Astrocyte of the spinal cord (primary cell): ENCODE measurements around the gene SPCS2.
A peak's percentile ranks its signal among the peaks of the same experiment; 100 is the strongest.
"Not testable (repeated sequence)": the region's sequence is repeated elsewhere in the genome, so short reads cannot be mapped to it uniquely, and the experiment has no call there.

Experiments used
- DNase-seq: peaks from one replicate; pipeline ENCODE4 v3.0.0; 2011; ENCODE audit warnings: low read depth, low spot score
- H3K4me3 ChIP-seq: 2 replicates; pipeline ENCODE4 v1.5.1; 2011; ENCODE audit warnings: low read depth, mild to moderate bottlenecking, low read length, moderate library complexity
- CTCF ChIP-seq: IDR thresholded peaks from 2 replicates; pipeline ENCODE4 v1.5.1; 2012; ENCODE audit warnings: low read depth, mild to moderate bottlenecking, low read length, inconsistent platforms
- in situ Hi-C: cut with HindIII; loops from 2 replicates; pipeline ENCODE4 v1.10.0; 2017; ENCODE audit warnings: low sequenced_read_pairs

SPCS2 gene

GRCh38 chr11:75002516-75002915 is 53.5 kb downstream of the SPCS2 start:
- in situ Hi-C loops, result no loop called here
- DNase-seq, result no peak
- H3K4me3 ChIP-seq, result no peak overlapping the region
- TF ChIP-seq CTCF, result no peak

DNA sequence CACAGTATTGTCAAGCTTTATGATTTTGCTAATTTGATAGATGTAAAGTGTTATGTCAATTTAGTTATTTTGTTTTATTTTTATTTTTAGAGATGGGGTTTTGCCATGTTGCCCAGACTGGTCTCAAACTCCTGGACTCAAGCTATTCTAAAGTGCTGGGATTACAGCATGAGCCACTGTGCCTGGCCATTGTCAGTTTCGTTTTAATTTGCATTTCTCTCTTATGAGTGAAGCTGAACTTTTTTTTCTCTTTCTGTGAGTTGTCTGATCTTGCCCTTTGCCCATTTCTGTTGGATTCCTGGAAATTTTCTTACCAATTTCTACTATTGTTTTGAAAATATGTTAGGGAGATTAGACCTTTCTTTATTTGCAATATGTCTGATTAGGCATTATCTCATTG is 55.1 kb downstream of the SPCS2 start:
- TF ChIP-seq CTCF, result no peak
- in situ Hi-C loops, result no loop called here
- H3K4me3 ChIP-seq, result no peak overlapping the region
- no peak for DNase-seq

DNA sequence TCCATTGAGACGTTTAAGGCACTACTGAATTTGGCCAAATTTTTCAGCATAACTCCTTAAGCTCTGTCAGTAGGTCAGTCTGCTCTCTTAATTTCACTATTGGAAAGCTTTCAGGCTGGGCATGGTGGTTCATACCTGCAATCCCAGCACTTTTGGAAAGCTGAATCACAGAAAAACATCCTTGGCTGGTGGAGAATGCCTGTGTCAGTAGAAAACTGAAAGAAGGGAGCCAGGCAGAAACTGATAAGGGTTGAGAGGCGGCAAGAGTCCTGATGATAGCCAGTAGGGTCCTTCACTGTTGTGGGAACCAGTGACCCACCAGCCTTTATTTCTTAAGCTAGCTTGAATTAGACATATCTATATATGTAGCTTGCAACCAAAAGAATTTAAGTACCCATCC is 62.3 kb downstream of the SPCS2 start:
- in situ Hi-C loops, result no loop called here

GRCh38 chr11:75011872-75012271 is 62.8 kb downstream of the SPCS2 start:
- no peak for DNase-seq
- H3K4me3 ChIP-seq, result no peak overlapping the region
- TF ChIP-seq CTCF, result no peak
- in situ Hi-C loops, result no loop called here

More for the DNA sequence above, 62.3 kb downstream of the SPCS2 start:
- no peak for TF ChIP-seq CTCF
- no peak for DNase-seq
- no peak overlapping the region for H3K4me3 ChIP-seq

DNA sequence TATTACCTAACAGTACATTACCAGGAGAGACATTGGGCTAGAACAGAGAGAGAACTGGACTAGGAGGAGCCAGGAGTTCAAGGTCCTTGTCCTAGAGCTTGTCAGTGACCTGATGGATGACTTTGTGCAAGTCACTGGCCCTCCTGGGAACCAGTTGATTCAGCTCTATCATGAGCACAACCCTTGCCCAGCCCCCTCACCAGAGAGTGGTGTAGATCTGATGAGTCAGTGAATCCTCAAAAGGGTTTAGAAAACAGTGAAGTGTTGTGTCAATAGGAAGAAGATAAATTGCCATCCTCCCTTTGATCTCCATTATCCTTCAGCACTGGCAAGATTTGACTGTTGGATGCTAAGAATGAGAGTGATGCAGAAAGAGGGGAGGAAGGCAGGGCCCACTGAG is 64.0 kb downstream of the SPCS2 start:
- no peak overlapping the region for H3K4me3 ChIP-seq
- in situ Hi-C loops, result no loop called here
- no peak for DNase-seq
- TF ChIP-seq CTCF, result no peak

DNA sequence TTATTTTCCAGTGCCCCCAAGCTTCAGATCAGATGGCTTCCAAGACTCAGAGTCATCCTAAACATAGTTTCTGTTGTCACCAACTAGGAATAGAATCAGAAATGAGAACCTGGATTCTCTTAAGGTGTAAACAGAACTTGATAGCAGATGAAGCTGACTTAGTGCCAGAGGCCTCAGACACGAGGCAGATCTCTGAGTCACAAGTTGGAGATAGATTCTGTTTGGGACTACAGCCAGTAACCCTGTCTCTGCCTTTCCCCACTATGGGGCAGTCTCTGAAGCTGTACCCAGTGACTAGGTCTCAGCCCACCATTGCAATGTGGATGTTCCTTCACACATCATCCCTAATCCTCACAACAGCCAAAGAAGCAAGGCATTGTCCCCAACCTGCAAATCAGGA is 65.1 kb downstream of the SPCS2 start:
- peak; percentile 15 for TF ChIP-seq CTCF
- DNase-seq, result peak; percentile 63
- H3K4me3 ChIP-seq, result no peak overlapping the region
- in situ Hi-C loops, result no loop called here

- in situ Hi-C loops, H3K4me3 ChIP-seq, DNase-seq: not testable (repeated sequence)
Observed at GRCh38 chr11:75019200-75019599, 70.1 kb downstream of the SPCS2 start.

DNA sequence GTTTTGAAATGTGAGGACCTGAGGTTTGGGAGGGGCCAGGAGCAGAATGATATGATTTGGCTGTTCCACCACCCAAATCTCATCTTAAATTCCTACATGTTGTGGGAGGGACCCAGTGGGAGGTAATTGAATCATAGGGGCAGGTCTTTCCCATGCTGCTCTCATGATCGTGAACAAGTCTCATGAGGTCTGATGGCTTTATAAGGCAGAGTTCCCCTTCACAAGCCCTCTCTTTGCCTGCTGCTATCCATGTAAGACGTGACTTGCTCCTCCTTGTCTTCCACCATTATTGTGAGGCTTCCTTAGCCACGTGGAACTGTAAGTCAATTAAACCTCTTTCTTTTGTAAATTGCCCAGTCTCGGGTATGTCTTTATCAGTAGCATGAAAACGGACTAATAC is 71.3 kb downstream of the SPCS2 start:
- in situ Hi-C loops, H3K4me3 ChIP-seq, DNase-seq: not testable (repeated sequence)
